GM19023 (cell line): ENCODE measurements around the gene LIPT2.

ENCODE experiments used
- ATAC-seq: cut with Tn5 transposase; IDR thresholded peaks from one replicate; pipeline ENCODE4 v1.9.1; 2021; ENCODE audit warnings: mild to moderate bottlenecking, moderate library complexity; ENCODE audit not compliant: unreplicated experiment

The LIPT2 gene

GRCh38 chr11:74504100-74504691 is 10.7 kb upstream of the LIPT2 start:
- ATAC-seq: no peak

GRCh38 chr11:74494916-74495315 is 1.4 kb upstream of the LIPT2 start:
- ATAC-seq: no peak

GRCh38 chr11:74493791-74494630 is 487 bp upstream of the LIPT2 start:
- ATAC-seq: no peak

- no peak for ATAC-seq
Measured at GRCh38 chr11:74492084-74492483, 1.4 kb downstream of the LIPT2 start.

GRCh38 chr11:74490941-74491340 is 2.6 kb downstream of the LIPT2 start:
- no peak for ATAC-seq

- ATAC-seq: no peak
Measured at GRCh38 chr11:74487875-74488274, 5.6 kb downstream of the LIPT2 start.

- ATAC-seq: no peak
Measured at GRCh38 chr11:74485868-74486267, 7.7 kb downstream of the LIPT2 start.

- ATAC-seq: no peak
Measured at GRCh38 chr11:74480688-74481417, 12.7 kb downstream of the LIPT2 start.

- no peak for ATAC-seq
Measured at GRCh38 chr11:74479732-74480123, 13.8 kb downstream of the LIPT2 start.

- no peak for ATAC-seq
Measured at GRCh38 chr11:74478877-74479731, 14.4 kb downstream of the LIPT2 start.

GRCh38 chr11:74476536-74476935 is 17.0 kb downstream of the LIPT2 start:
- ATAC-seq: no peak

GRCh38 chr11:74474316-74474715 is 19.2 kb downstream of the LIPT2 start:
- no peak for ATAC-seq

GRCh38 chr11:74473382-74474173 is 19.9 kb downstream of the LIPT2 start:
- ATAC-seq: no peak

GRCh38 chr11:74471668-74472429 is 21.7 kb downstream of the LIPT2 start:
- no peak for ATAC-seq

- ATAC-seq: no peak
Measured at GRCh38 chr11:74471037-74471436, 22.5 kb downstream of the LIPT2 start.

- ATAC-seq: no peak
Measured at GRCh38 chr11:74470526-74470925, 23.0 kb downstream of the LIPT2 start.

GRCh38 chr11:74468936-74469335 is 24.6 kb downstream of the LIPT2 start:
- ATAC-seq: no peak

- ATAC-seq: no peak
Measured at GRCh38 chr11:74468521-74468920, 25.0 kb downstream of the LIPT2 start.

GRCh38 chr11:74468058-74468457 is 25.5 kb downstream of the LIPT2 start:
- ATAC-seq: no peak
